SK-N-SH treated with all-trans-retinoic acid at 6 μM for 48 hours (cell line): ENCODE measurements around the gene GRIFIN.

Experiments
- ATAC-seq: fragments of 200-7000 bp; cut with Tn5 transposase; 3 replicates; pipeline ENCODE4 v1.9.1; 2020; ENCODE audit warnings: mild to moderate bottlenecking, moderate library complexity
- ARNTL ChIP-seq: fragments of 450-650 bp; formaldehyde crosslinking; IDR thresholded peaks from 2 replicates; pipeline ENCODE4 v1.5.0; 2020; ENCODE audit warnings: low read depth, mild to moderate bottlenecking, moderate library complexity, borderline replicate concordance
- BACH2 ChIP-seq: fragments of 250-450 bp; sonication (Bioruptor Pico); IDR thresholded peaks from 2 replicates; pipeline ENCODE4 v1.9.0; 2021; ENCODE audit warnings: mild to moderate bottlenecking, borderline replicate concordance
- CSDC2 ChIP-seq: fragments of 250-450 bp; sonication (Bioruptor Pico); IDR thresholded peaks from 2 replicates; pipeline ENCODE4 v1.5.0; 2020; ENCODE audit warnings: mild to moderate bottlenecking, moderate library complexity
- CSRNP3 ChIP-seq: fragments of 250-450 bp; sonication (Bioruptor Pico); IDR thresholded peaks from 2 replicates; pipeline ENCODE4 v1.5.1; 2021; ENCODE audit warnings: mild to moderate bottlenecking, moderate library complexity
- GLIS3 ChIP-seq: fragments of 250-450 bp; sonication (Bioruptor Pico); IDR thresholded peaks from 2 replicates; pipeline ENCODE4 v1.5.0; 2020; ENCODE audit warnings: mild to moderate bottlenecking, moderate library complexity
- ISL1 ChIP-seq: fragments of 250-450 bp; sonication (Bioruptor Pico); IDR thresholded peaks from 2 replicates; pipeline ENCODE4 v2.1.2; 2022; ENCODE audit warnings: mild to moderate bottlenecking, moderate library complexity
- OSR1 ChIP-seq: fragments of 250-450 bp; sonication (Bioruptor Pico); IDR thresholded peaks from 2 replicates; pipeline ENCODE4 v1.8.0; 2022; ENCODE audit warnings: moderate library complexity, mild to moderate bottlenecking, inconsistent platforms
- SNAI2 ChIP-seq: fragments of 250-450 bp; sonication (Bioruptor Pico); IDR thresholded peaks from 2 replicates; pipeline ENCODE4 v1.5.0; 2020; ENCODE audit warnings: mild to moderate bottlenecking, moderate library complexity
- TOX ChIP-seq: fragments of 250-450 bp; sonication (Bioruptor Pico); IDR thresholded peaks from 2 replicates; pipeline ENCODE4 v1.8.0; 2021; ENCODE audit warnings: mild to moderate bottlenecking, moderate library complexity, borderline replicate concordance
- ZC3H10 ChIP-seq: fragments of 250-450 bp; sonication (Bioruptor Pico); IDR thresholded peaks from 2 replicates; pipeline ENCODE4 v1.5.1; 2021; ENCODE audit warnings: mild to moderate bottlenecking, moderate library complexity
- ZFP3 ChIP-seq: fragments of 250-450 bp; sonication (Bioruptor Pico); IDR thresholded peaks from 2 replicates; pipeline ENCODE4 v1.5.0; 2020; ENCODE audit warnings: mild to moderate bottlenecking, moderate library complexity
- ZFP30 ChIP-seq: fragments of 450-650 bp; formaldehyde crosslinking; IDR thresholded peaks from 2 replicates; pipeline ENCODE4 v1.5.0; 2022; ENCODE audit warnings: mild to moderate bottlenecking, moderate library complexity
- ZNF565 ChIP-seq: fragments of 450-650 bp; formaldehyde crosslinking; conservative IDR thresholded peaks from 2 replicates; pipeline ENCODE4 v1.5.0; 2020; ENCODE audit warnings: low read depth, mild to moderate bottlenecking, moderate library complexity
- ZNF70 ChIP-seq: fragments of 450-650 bp; formaldehyde crosslinking; IDR thresholded peaks from 2 replicates; pipeline ENCODE4 v1.5.0; 2020; ENCODE audit warnings: mild to moderate bottlenecking, moderate library complexity
- ZNF8 ChIP-seq: fragments of 450-650 bp; formaldehyde crosslinking; IDR thresholded peaks from 2 replicates; pipeline ENCODE4 v1.5.0; 2020; ENCODE audit warnings: mild to moderate bottlenecking, moderate library complexity
- TF ChIP-seq, protein P1 (sequence below): fragments of 250-450 bp; sonication (Bioruptor Pico); IDR thresholded peaks from 2 replicates; pipeline ENCODE4 v1.8.0; 2021; ENCODE audit warnings: low read depth, mild to moderate bottlenecking, moderate library complexity, borderline replicate concordance
- TF ChIP-seq, protein P2 (sequence below): fragments of 250-450 bp; sonication (Bioruptor Pico); IDR thresholded peaks from 2 replicates; pipeline ENCODE4 v1.8.0; 2020; ENCODE audit warnings: mild to moderate bottlenecking, moderate library complexity, borderline replicate concordance
- TF ChIP-seq, protein P3 (sequence below): fragments of 250-450 bp; sonication (Bioruptor Pico); IDR thresholded peaks from 2 replicates; pipeline ENCODE4 v1.5.1; 2020; ENCODE audit warnings: low read depth, mild to moderate bottlenecking, moderate library complexity
- TF ChIP-seq, protein P4 (sequence below): fragments of 250-450 bp; sonication (Bioruptor Pico); IDR thresholded peaks from 2 replicates; pipeline ENCODE4 v1.5.0; 2020; ENCODE audit warnings: mild to moderate bottlenecking, moderate library complexity

Gene GRIFIN

GRCh38 chr7:2512179-2512661, 36.0 kb upstream of the GRIFIN start:
- TF ChIP-seq ARNTL (no peak), ZNF8 (CRISPR knock-in tag) (no peak), CSRNP3 (CRISPR knock-in tag) (no peak), BACH2 (CRISPR knock-in tag) (no peak), ISL1 (CRISPR knock-in tag) (no peak), ZNF70 (CRISPR knock-in tag) (no peak), ZC3H10 (no peak), ZFP3 (no peak), GLIS3 (no peak), ZFP30 (CRISPR knock-in tag) (no peak), SNAI2 (no peak), CSDC2 (CRISPR knock-in tag) (no peak), OSR1 (CRISPR knock-in tag) (no peak), ZNF565 (CRISPR knock-in tag) (no peak)
- TF ChIP-seq, protein P1, sequence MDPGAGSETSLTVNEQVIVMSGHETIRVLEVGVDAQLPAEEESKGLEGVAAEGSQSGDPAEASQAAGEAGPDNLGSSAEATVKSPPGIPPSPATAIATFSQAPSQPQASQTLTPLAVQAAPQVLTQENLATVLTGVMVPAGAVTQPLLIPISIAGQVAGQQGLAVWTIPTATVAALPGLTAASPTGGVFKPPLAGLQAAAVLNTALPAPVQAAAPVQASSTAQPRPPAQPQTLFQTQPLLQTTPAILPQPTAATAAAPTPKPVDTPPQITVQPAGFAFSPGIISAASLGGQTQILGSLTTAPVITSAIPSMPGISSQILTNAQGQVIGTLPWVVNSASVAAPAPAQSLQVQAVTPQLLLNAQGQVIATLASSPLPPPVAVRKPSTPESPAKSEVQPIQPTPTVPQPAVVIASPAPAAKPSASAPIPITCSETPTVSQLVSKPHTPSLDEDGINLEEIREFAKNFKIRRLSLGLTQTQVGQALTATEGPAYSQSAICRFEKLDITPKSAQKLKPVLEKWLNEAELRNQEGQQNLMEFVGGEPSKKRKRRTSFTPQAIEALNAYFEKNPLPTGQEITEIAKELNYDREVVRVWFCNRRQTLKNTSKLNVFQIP = no peak
- TF ChIP-seq, protein P2, sequence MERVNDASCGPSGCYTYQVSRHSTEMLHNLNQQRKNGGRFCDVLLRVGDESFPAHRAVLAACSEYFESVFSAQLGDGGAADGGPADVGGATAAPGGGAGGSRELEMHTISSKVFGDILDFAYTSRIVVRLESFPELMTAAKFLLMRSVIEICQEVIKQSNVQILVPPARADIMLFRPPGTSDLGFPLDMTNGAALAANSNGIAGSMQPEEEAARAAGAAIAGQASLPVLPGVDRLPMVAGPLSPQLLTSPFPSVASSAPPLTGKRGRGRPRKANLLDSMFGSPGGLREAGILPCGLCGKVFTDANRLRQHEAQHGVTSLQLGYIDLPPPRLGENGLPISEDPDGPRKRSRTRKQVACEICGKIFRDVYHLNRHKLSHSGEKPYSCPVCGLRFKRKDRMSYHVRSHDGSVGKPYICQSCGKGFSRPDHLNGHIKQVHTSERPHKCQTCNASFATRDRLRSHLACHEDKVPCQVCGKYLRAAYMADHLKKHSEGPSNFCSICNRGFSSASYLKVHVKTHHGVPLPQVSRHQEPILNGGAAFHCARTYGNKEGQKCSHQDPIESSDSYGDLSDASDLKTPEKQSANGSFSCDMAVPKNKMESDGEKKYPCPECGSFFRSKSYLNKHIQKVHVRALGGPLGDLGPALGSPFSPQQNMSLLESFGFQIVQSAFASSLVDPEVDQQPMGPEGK (CRISPR knock-in tag) = no peak
- TF ChIP-seq, protein P3, sequence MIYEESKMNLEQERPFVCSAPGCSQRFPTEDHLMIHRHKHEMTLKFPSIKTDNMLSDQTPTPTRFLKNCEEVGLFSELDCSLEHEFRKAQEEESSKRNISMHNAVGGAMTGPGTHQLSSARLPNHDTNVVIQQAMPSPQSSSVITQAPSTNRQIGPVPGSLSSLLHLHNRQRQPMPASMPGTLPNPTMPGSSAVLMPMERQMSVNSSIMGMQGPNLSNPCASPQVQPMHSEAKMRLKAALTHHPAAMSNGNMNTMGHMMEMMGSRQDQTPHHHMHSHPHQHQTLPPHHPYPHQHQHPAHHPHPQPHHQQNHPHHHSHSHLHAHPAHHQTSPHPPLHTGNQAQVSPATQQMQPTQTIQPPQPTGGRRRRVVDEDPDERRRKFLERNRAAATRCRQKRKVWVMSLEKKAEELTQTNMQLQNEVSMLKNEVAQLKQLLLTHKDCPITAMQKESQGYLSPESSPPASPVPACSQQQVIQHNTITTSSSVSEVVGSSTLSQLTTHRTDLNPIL (CRISPR knock-in tag) = no peak
- TF ChIP-seq, protein P4, sequence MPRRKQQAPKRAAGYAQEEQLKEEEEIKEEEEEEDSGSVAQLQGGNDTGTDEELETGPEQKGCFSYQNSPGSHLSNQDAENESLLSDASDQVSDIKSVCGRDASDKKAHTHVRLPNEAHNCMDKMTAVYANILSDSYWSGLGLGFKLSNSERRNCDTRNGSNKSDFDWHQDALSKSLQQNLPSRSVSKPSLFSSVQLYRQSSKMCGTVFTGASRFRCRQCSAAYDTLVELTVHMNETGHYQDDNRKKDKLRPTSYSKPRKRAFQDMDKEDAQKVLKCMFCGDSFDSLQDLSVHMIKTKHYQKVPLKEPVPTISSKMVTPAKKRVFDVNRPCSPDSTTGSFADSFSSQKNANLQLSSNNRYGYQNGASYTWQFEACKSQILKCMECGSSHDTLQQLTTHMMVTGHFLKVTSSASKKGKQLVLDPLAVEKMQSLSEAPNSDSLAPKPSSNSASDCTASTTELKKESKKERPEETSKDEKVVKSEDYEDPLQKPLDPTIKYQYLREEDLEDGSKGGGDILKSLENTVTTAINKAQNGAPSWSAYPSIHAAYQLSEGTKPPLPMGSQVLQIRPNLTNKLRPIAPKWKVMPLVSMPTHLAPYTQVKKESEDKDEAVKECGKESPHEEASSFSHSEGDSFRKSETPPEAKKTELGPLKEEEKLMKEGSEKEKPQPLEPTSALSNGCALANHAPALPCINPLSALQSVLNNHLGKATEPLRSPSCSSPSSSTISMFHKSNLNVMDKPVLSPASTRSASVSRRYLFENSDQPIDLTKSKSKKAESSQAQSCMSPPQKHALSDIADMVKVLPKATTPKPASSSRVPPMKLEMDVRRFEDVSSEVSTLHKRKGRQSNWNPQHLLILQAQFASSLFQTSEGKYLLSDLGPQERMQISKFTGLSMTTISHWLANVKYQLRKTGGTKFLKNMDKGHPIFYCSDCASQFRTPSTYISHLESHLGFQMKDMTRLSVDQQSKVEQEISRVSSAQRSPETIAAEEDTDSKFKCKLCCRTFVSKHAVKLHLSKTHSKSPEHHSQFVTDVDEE = no peak
- no peak for ATAC-seq

- no peak for ATAC-seq
- TF ChIP-seq ARNTL (no peak), ZNF8 (CRISPR knock-in tag) (no peak), TOX (CRISPR knock-in tag) (no peak), ZNF70 (CRISPR knock-in tag) (no peak), SNAI2 (no peak), CSDC2 (CRISPR knock-in tag) (no peak), CSRNP3 (CRISPR knock-in tag) (no peak)
- TF ChIP-seq, protein P2 (CRISPR knock-in tag) = no peak
These were observed 35.6 kb upstream of the GRIFIN start for GRCh38 chr7:2511769-2512168.
